Activated CD4-positive, alpha-beta T cell treated with anti-CD3 and anti-CD28 coated beads, Interleukin-2, amount 50 U/mL, for 4 hours (primary cell): ENCODE measurements around the gene CDK5.
"Not testable (repeated sequence)": the region's sequence is repeated elsewhere in the genome, so short reads cannot be mapped to it uniquely, and the experiment has no call there.

Source experiments
- DNase-seq, 2 experiments: peaks; one replicate each; pipeline ENCODE4 v3.0.0-alpha.2; 2020

CDK5 gene

DNA sequence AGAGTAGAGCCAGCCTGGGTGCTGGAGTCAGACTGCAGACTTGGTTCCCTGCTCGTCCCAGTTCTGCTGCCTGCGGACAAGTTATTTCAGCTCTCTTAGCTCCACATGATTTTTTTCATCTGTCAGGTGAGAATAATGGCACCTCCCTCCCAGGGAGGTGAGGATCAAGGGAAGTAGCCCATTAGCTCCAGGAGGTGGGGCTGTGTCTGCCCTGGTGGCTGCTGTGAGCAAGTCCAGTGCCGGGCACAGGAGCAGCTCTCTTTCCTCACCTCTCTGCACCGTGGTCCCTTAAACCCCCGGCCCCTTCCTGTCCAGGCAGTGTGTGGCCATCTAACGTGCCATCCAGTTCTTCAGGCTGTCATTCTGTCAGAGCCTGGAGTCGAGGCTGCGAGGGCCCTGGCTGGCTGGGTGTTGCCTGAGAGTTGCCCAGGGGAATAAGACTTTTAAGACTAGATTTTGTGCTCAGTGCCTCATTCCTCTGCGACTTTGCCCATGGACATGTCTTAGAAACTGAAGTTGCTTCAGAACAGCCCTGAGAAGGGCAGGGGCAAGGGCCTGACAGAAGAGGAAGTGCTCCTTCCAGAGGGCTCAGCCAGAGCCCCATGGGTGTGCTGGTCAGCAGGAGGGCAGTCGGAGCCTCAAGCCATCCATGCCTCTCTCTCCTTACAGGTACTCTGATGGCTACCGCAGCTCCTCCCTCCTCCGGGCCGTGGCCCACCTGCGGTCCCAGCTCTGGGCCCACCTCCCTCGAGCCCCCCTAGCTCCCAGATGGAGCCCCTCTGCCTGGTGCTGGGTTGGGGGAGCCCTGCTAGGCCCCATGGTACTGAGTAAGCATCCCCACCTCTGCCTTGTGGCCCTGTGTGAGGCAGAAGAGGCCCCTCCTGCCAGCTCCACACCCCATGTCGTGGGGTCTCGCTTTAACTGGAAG lies 24.5 kb downstream of the CDK5 start:
- DNase-seq = no peak

DNA sequence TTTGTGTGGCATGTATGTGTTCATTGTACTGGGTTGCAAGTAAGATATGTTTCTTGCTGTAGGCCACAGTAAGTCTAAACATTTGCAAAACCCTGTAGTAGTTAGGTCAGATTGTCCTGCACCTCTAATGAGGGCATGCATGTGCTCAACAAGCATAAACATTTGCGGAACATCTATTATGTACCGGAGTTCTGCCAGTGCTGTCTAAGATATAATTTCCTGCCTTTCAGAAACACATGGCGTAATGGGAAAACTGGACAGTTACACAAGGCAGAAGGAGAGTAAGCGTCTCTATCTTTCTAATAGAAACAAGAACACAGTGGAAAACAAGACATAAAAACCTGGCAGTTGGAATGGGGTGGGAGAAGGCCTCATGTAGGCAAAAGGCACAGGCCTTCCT lies 26.7 kb downstream of the CDK5 start:
- DNase-seq = no peak

DNA sequence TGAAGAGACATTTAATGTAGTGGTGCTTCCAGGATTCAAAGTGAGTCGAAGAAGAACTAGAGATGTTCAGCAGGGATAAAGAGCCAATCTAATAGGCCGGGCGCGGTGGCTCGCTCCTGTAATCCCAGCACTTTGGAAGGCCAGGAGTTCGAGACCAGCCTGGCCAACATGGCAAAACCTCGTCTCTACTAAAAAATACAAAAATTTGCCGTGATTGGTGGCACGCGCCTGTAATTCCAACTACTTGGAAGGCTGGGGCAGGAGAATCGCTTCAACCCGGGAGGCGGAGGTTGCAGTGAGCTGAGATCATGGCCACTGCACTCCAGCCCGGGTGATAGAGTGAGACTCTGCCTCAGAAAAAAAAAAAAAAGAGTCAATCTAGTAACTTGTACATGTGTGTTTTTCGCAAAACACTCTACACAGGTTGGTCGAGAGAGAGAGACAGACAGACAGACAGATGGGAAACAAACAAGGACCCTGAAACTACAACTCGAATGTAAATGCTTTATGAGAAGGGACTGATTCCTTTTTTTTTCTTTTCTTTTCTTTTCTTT lies 28.7 kb downstream of the CDK5 start:
- DNase-seq = no peak

DNA sequence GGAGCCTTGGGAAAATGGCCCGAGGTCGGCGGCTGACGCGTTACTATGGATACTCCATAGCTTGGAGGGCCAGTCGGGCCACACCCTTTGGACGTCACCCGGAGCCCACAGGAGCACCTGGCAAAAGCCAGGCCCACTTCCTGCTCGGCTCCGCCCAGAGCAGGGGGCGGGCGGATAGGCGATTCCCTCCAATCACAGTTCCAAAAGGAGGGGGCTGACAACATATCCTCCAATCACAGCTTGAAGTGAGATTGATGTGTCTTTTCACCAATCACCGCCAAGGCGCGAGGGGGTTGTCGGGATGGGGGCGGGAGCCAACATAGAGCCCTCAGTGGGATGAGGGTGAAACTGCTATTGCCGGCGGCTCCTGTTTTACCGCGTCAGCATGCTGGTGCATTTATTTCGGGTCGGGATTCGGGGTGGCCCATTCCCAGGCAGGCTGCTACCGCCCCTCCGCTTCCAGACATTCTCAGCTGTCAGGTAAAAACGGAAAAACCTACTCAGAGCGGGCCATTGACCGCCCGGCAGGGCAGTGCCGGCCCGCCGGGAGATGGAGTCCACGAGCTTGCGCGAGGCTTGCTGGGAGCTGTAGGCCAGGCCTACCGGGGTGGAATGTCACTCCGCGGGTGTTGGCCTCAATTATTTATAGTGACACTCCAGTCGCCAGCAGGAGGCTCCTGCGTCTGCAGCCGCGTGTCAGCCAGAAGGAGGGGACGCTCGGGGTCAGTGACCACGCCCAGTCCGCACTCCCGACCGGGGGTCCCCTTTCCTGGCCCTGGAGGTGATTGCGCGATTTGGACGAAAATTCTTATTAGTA lies 29.4 kb downstream of the CDK5 start, which contains the start of gene ABCB8:
Gene ABCB8 (plus strand): TSS at position 320 of the 817 bp plus-strand sequence. CDS start 66 bp downstream, at position 386.
- DNase-seq = peak; percentile 98

DNA sequence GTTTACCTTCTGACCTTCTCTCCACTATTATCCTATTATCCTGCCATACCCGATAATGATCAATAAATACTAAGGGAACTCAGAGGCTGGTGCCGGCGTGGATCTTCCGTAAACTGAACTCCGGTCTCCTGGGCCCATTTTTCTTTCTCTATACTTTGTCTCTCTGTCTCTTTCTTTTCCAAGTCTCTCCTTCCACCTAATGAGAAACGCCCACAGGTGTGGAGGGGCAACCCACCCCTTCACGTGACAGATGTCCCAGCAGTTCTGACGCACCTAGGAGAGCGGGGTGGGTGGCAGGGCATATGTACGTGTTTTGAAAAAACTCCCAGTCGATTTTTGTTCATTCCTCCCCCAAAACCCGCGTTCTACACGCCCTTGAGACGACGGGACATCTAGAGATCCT lies 30.0 kb downstream of the CDK5 start:
- DNase-seq = not testable (repeated sequence)

DNA sequence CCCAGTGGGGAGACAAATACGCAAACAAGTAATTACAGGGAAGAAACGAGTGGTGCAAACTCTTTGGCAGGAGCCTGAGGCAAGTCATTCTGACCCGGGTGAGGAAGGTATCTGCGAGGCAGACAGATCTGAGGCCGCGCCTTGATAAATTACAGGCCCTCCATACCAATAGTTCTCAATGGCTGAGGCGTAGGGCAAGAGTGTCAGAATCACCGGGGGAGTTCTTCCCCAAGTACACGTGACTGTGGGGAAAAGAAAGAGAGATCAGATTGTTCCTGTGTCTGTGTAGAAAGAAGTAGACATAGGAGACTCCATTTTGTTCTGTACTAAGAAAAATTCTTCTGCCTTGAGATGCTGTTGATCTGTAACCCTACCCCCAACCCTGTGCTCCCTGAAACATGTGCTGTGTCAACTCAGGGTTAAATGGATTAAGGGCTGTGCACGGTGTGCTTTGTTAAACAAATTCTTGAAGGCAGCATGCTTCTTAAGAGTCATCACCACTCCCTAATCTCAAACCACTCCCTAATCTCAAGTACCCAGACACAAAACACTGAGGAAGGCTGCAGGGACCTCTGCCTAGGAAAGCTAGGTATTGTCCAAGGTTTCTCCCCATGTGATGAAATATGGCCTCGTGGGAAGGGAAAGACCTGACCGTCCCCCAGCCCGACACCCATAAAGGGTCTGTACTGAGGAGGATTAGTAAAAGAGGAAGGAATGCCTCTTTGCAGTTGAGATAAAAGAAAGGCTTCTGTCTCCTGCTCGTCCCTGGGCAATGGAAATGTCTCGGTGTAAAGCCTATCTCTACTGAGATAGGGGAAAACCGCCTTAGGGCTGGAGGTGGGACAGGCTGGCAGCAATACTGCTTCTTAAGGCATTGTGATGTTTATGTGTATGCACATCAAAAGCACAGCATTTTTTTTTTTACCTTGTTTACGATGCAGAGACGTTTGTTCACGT lies 30.6 kb downstream of the CDK5 start:
- not testable (repeated sequence) for DNase-seq

DNA sequence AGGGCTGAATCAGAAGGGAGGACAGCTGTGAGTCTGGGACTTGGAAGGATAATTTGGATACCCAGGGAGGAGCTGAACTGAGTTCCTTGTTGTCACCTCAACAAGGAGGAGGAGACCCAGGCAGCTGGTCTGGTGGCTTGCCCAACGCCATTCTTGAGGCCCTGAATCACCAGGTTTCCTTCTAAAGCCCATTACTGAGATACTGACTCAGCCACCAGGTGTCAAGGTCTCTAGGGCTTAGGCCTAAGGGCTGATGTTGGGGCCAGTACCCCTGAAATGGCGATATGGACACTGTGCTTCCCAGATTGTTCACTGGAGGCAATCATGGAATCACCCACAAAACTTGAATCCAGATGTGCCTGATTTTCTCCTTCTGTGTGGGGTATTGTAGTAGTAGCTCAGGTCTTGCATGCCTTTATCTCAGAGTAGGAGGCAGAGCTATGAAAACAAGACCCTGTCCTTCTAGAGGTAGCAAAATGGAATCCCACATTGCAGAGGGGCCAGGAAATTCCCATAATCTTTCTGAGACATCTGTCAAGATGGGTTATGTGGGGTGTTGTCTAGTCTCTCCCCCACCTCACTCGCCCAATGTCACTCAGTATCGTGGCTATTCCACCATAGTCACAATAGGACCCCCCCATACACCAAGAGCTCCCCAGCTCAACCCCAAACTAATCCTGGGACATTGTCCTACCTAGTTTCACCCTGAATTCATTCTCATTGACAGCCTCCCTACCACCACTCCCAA lies 31.6 kb downstream of the CDK5 start:
- DNase-seq = no peak

DNA sequence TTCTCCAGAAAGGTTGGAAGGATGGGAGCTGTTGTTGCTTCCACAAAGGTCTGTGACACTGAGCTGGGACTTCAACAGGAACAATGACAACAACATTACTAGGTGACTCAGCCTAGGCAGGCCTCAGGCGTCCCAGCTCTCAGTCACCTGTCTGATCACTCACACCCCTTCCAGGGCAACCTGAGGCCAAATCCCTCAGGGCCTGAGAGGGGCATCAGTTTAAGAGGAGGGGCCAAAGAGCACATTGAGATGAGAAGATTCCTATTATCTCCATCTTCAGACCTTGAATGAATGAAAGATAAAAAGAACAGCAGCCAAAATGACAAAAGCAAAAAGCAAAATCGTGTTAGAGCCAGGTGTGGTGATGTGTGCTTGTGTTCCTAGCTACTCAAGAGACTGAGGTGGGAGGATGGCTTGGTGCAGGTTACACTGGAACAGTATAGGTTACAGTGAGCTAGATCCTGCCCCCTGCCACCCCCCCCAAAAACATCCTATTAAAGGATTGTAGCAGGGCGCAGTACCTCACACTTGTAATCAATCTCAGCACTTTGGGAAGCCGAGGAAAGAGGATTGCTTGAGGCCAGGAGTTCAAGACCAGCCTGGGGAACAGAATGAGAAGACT lies 33.2 kb downstream of the CDK5 start, which contains the start of gene ATG9B:
Gene ATG9B (minus strand): TSS at position 60 of the 622 bp plus-strand sequence. CDS start 71 bp downstream, outside the sequence.
- no peak for DNase-seq

DNA sequence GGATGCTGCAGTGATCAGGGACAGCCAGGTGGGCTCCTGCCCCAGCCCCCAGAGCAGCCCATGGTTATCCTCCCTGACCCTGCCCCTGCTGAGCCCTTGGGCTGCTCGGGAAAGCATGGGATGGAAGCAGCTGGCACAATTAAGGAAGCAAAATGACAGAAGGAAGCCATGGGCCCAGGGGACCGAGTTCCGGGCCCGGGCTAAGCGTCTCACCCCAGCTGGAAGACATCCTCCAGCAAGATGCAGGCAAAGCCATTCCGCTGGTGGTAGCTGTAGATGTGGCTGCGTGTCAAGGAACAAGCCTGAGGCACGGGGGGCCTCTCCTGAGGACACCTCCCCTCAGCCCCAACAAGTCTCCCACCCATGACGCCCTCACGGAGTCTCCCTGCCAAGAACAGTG lies 34.5 kb downstream of the CDK5 start:
- no peak for DNase-seq

DNA sequence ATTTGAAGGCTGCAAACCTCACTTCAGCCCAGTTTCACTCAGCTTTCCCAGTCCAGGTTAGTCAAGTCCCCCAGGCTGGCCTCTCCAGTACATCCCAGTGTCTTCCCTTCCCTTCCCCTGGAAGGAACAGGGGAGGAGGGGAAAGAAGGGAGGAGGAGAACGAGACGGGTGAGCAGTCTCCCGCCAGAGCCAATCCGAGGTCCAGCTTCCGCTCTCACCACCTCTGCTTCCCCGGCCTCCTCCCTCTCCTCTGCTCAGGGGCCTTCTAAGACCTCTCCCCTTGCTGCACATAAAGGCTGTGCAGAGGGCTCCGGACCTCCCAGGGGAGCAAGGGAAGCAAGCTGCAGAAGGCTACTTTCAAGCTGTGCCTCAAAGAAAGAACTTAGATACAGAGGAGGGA lies 37.5 kb downstream of the CDK5 start:
- no peak for DNase-seq

DNA sequence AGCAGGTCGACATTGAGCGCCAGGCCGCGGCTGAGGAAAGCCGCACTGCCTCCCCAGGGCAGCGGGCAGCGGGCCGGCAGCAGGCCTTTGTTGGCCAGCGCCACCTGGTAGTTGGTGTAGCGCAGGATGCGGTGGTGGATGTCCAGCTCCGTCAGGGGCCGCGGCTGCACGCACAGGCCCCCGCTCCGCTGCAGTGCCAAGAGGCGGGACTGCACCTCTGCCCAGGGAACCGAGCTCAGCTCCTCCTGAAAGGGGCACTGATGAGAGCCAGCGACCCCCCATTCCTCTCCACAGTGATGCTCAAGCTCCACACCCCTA lies 38.6 kb downstream of the CDK5 start:
- DNase-seq = no peak

DNA sequence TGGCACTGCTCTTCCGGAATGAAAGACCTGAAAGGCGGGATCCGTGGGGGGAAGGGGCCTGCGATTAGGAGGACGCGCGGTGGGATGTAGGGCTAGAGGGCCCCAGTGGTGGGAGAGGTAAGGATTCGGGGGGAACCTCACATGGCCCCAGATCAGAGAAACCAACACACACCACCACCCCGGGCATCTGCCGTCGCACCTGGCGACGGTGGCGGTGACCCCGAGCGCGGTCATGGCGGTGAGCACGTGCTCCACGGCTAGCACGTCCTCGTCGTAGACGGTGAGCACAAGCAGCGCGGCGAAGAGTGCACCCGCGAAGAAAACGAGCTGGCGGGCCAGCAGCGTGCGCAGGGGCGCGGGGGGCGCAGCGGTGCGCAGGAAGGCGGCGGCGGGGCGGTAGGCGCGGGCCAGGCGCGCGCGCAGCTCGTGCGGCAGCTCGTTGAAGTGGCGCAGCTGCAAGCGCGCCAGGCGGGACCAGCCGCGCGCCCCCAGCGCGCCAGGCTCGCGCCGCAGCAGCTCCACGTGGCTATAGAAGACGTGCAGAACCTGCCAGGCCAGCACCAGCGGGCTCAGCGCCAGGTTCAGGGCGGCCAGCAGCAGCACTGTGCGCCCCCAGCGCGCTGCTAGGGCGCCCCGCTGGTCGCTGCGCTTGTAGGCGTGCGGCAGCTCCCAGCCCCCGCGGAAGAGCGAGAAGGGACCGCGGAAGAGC lies 39.1 kb downstream of the CDK5 start:
- peak in 1 of 2 experiments; percentile 20 for DNase-seq

DNA sequence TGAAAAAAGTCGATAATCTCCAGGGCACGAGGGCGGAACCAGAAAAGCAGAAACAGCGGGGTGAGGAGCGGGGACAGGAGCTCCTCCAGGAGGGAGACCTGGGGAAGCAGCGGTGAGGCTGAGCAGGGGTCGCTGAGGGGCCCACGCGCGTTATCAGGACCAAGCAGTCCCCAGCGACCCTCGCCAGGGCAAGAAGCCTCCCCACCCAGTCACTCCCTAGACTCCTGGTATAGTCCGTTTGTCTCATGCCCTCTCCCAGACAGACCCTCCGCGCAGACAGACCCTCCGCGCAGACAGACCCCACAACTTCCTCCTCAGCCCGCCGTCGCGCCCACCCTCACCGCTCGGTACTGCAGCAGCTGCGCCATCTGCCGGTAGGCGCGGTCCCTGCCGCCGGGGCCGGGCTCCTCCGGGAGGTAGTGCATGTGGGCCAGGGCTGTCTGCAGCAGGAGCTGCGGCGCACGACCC lies 39.7 kb downstream of the CDK5 start:
- peak; percentile 77 to 79 for DNase-seq

DNA sequence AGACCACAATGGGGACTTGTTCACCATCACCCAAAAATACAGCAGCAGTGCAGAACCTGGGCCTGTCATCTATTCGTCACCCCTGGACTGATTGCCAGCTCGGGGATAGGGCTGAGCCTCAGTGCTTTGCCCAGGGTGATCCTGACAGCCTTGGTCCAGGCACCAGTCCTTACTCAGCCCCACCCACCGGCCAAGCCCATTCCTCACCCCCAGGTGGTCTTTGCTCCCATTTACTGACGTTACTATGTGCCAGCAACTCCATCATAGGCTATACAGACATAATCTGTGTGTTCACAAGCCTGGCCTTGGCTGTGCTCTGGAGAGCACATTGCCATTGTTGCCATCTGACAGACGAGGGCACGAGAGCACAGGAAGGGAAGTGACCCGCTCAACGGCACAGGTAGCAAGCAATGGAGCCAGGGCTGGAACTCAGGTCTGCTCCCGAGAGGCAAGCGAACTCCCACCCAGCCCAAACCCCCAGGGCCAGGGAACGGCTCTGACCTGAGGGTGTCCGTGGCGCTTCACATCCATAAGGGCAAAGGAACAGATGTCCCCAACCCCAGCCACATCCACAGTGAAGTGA lies 40.2 kb downstream of the CDK5 start:
- no peak for DNase-seq

DNA sequence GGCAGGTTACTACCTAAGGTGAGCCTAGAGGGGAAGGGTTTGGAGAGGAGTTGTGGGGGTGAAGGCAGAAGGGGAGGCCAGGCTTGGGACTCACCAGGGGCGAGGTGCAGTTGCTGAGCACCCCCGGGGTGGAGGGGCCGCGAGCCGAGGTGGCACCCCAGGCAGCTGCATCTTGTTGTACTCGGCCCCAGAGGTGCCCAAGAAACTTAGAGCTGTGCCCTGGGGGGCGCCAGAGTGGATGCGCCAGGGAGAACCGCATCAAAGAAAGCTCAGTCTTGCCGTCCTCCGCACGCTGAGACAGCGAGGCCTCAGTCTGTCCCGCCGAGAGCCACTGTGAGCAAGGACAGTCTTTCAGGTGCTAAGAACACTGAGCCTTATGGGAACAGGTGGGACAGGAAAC lies 40.8 kb downstream of the CDK5 start:
- DNase-seq = no peak

DNA sequence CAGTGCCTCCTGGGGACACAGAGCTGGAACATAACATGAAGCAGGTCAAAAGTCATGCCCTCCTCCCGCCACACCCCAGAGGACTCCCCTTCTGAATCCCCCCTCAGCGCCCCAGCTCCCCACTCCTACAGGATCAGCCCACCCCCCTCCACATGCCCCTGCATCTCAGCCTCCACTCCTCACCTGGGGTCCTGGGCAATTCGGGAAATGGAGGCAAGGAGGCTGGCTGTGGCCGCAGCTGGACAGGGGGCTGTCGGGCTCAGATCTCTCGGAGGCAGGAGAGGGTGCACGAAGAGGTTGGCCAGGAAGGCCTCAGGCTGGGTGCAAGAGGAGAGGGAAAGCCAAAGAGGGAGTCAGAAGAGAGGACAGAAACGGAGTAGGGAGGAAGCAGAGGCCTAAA lies 41.2 kb downstream of the CDK5 start:
- DNase-seq = no peak

DNA sequence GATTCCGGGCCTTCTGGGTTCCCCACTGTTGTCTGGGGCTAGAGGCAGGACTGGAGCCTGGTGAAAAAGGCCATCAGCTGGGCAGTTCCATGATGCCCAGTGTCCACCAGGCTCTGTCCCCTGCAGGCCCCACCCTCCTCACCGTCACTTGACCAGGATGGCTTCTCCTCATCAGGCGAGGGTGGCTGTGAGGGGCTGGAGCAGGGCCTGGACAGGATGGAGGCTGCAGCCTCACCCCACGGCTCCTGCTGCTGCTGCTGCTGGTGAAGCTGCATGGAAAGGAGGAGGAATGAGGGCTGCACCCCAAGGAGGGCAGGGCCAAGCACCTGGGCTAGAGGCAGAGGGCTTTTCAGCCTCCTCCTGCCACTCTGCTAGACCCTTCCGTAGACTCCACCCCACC lies 41.7 kb downstream of the CDK5 start:
- DNase-seq = no peak

DNA sequence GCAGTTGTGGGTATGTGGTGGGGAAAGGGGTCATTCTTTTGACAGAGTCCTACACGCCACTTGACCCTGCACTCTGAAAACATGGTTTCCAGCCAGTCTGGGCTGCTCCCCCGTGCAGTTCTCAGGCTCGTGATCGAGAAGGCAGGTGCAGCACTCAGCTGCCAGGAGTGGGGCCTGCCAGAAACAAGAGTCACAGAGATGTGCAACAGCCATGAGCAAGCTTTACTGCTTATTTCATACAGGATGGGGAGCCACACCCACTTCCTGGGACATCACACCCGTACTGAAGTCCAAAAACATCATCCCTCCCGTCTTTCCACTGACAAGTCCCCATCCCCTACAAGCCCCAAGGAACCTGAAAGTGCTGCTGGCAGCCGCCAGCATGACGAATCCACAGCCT lies 42.7 kb downstream of the CDK5 start:
- DNase-seq = no peak

DNA sequence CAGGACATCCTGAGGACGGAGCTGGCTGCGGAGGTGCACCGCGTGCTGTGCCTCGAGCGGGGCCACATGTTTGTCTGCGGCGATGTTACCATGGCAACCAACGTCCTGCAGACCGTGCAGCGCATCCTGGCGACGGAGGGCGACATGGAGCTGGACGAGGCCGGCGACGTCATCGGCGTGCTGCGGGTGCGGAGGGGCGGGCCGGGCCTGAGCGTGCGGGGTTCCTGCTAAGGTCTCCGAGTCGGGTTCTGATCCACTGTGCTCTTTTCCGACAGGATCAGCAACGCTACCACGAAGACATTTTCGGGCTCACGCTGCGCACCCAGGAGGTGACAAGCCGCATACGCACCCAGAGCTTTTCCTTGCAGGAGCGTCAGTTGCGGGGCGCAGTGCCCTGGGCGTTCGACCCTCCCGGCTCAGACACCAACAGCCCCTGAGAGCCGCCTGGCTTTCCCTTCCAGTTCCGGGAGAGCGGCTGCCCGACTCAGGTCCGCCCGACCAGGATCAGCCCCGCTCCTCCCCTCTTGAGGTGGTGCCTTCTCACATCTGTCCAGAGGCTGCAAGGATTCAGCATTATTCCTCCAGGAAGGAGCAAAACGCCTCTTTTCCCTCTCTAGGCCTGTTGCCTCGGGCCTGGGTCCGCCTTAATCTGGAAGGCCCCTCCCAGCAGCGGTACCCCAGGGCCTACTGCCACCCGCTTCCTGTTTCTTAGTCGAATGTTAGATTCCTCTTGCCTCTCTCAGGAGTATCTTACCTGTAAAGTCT lies 43.8 kb downstream of the CDK5 start:
- peak; percentile 70 to 75 for DNase-seq
